D341Med (cell line): ENCODE measurements around the gene ALKBH7.

Experiments used
- DNase-seq: peaks from one replicate; pipeline ENCODE4 v3.0.0; 2012; ENCODE audit warnings: low spot score

Gene ALKBH7

GRCh38 chr19:6364353-6364752 is 8.2 kb upstream of the ALKBH7 start:
- DNase-seq, result no peak

GRCh38 chr19:6373096-6373812 is 660 bp downstream of the ALKBH7 start:
- peak; percentile 96 for DNase-seq

GRCh38 chr19:6373813-6374108 is 1.2 kb downstream of the ALKBH7 start:
- DNase-seq, result no peak

DNA sequence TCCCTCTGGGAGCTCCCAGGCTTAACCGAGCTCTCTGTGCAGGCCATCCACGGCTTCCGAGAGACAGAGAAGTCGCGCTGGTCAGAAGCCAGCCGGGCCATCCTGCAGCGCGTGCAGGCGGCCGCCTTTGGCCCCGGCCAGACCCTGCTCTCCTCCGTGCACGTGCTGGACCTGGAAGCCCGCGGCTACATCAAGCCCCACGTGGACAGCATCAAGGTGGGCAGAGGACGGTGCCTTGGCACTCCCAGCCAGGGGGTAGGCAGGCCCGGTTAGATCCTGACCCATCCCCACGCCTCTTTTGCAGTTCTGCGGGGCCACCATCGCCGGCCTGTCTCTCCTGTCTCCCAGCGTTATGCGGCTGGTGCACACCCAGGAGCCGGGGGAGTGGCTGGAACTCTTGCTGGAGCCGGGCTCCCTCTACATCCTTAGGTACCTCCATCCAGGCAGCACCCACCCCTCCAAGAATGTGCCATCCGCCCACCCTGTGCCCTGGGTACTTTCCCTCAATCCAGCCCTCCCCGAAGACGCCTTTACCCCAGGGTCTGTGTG is 1.6 kb downstream of the ALKBH7 start:
- no peak for DNase-seq

DNA sequence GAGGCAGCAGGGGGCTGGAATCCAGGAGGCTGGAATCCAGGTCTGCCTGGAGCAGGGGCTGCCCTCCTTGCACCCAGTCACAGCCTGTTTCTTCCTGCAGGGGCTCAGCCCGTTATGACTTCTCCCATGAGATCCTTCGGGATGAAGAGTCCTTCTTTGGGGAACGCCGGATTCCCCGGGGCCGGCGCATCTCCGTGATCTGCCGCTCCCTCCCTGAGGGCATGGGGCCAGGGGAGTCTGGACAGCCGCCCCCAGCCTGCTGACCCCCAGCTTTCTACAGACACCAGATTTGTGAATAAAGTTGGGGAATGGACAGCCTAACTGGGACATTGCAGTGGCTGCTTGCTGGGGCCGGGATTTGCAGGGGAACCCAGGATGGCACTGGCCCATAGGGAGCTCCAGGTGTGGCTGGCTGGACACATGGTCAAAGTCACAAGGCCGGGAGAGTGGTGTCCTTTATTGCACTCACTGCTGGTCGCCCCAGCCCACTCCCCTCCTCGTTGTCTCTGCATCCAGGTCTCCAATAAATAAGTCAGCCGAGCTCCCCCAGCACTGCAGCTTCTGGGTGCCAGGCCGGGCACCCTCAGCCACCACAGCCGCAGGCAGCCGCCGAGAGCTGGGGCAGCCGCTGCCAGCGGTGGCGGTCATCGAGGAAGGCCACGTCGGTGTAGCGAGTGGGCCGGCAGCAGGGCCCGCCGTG is 2.3 kb downstream of the ALKBH7 start:
- no peak for DNase-seq

DNA sequence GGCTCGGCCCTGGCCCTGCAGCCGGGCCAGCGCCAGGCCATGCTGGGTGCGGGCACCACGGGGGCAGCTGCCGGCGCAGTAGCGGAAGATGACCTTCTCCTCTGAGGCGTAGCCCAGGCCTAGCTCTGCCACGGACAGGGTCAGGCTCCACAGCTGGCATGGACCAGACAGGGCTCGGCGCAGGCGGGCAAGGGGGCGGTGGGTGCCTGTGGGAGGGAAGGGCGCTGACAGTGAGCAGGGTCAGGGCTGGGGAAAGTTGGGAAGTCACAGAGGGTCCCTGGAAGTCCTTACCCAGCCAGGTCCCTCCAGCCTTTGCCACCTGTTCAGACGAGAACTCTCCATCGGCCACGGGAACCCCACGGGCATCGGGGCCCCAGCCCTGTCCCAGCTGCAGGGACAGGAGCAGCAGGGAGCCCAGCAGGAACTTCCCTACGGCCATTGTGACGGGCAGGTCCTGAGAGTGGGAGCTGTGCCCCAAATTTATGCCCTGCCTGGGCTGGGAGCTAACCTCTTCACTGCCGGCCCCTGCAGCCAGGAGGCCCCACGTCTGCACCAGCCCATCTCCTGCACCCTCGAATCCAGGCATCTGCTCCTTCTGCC is 2.9 kb downstream of the ALKBH7 start, which contains the start of gene PSPN:
PSPN (minus strand) TSS at position 523 of the 600 bp plus-strand sequence; CDS start at position 439, 84 bp downstream.
- DNase-seq, result no peak

DNA sequence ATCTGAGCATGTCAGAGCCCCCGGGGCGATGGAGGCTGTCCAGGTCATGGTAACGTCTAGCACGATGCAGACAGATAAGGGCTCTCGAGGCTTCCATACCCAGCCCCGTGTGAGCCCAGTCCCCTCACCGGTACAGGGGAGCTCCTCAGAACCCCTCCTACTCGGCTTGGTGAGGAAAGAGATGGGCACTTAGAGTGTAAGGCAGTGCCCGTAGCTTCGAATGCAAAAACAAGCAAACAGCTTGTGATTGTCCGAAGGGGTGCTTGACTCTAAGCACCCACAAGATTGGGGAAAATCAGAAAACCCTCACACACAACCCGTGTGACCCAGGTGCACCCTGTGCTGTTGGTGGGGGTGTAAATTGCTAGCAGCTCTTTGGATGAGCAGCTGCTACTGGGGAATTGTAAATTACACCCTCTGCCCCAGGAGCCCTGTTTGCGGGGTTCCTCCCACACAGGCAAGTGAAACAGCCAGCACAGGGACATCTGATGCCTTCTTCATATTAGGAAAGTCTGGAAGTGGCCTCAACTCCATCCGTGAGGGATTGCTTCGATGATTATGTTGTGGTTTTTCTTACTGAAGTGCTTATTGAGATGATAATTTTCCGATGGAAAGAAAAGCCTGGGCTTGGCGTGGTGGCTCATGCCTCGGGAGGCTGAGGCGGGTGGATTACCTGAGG is 4.1 kb downstream of the ALKBH7 start:
- DNase-seq, result no peak

DNA sequence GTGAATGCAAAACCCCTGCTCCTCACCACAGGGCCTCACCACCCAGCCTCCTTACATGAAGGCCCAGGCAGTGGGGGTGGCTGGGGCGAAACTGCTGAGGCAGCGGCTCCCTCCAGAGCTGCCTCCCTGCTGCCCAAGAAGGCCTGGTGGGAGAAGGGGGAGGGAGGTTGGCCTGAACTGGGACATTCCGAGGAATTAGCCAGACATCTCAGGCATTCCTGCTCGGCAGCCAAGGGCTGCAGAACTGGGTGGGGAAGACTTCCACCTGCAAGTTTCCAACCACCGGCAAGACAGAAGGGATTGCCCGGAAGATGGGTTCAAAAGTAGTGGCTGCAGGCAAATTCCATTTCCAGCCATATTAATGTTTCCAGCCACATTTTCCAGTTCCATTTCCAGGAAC is 5.4 kb downstream of the ALKBH7 start:
- no peak for DNase-seq

DNA sequence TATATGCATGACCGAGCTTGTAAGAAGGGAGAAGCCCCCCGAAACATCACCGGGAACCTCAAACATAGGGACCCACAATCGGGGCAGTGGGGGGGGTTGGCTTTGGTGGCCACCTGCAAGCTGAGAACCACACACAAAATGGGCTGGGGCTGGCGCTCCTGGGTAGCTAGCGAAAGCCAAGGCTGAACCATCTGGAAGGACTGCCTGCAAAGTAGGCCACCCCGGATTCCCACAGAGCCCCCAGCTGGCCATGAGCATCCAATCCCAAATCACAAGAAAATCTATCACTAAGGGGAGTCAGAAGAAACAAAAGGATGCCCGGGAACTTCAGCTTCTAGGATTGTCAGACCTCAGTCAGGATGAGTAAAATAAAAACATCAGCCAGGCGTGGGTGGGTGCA is 5.9 kb downstream of the ALKBH7 start:
- peak; percentile 22 for DNase-seq

- no peak for DNase-seq
Observed at GRCh38 chr19:6379744-6380143, 7.2 kb downstream of the ALKBH7 start.

- no peak for DNase-seq
Observed at GRCh38 chr19:6381030-6381750, 8.6 kb downstream of the ALKBH7 start.

DNA sequence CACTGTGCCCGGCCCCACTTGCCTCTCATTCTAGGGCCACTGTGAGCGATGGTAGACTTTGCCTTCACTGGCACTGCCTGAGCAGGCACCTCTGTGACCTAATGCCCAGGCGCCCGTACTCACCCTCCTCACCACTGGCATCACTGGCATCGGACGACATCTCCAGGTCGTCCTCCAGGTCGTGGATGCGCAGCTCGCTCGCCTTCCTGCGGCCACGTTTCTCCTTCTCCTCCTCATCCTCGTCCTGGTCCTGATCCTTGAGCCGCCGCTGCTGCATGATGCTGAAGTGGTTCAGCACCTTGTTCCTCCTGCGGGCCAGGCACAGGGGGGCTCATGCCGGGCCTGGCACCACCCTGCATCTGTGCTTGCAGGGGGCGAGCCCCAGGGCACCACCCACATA is 10.6 kb downstream of the ALKBH7 start:
- peak; percentile 16 for DNase-seq

GRCh38 chr19:6384381-6384780 is 11.8 kb downstream of the ALKBH7 start:
- no peak for DNase-seq

DNA sequence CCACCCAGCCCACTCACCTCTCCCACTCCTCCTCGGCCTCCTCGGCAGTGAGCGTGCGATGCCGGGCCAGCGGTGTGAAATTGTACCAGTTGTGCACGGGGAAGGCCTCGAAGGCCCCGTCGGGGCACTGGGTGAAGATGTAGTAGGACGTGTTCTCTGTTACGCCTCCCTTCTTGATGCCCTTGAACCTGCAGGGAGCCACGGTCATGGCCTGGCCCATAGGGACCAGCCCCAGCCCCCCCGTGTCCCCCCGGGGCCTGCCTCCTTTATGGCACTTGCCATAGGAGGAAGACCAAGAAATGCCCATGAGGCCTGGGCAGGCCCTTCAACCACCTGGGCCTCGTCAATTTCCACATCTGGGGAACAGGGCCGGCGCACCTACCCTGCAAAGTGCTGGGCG is 14.8 kb downstream of the ALKBH7 start:
- DNase-seq, result peak; percentile 7

DNA sequence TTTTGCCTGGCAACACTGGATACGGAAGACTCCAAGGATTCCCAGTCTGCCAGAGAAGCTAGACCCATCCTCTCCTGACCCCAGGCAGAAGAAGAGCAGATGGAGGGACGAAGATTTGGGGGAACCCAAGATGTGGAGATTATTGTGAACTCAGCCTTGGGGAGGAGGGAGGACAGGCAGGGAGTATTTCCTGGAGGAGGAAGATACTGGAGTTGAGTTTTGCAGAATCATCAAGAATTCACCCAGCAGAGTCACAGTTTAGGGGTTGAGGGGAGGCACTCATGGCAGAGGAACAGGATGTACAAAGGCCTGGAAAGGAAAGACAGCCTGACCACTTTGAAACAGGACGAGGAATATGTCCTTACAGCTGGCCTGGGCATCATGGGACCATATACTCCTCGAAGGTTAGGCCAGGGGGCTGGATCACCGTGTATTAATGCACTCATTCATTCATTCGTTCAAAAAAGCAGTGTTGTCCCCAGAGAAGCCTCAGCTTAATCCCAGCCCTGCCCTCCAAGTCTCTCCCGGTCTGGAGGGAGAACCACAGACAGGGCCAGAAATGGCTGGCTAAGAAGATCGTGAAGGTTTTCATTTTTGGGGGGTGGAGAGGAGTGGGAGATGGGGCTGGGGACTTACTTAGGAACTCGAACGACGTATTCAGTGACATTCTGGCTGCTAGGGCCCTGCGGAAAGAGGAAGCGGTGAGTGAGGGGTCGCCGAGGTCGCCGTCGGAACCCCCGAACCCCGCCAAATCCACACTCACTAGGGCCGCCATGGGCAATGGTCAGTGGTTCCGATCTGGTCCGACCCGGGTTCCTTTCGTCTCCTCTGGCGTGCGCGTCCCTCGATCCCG is 19.9 kb downstream of the ALKBH7 start:
- peak; percentile 5 for DNase-seq

GRCh38 chr19:6393074-6393982 is 20.7 kb downstream of the ALKBH7 start, which contains the start of gene GTF2F1:
Gene GTF2F1, minus strand, starts transcription at chr19:6393164. Its CDS starts 169 bp downstream, at chr19:6392995.
- DNase-seq, result peak; percentile 99

GRCh38 chr19:6393983-6394412 is 21.4 kb downstream of the ALKBH7 start:
- DNase-seq, result no peak

- no peak for DNase-seq
Observed at GRCh38 chr19:6394831-6395230, 22.2 kb downstream of the ALKBH7 start.

- DNase-seq, result no peak
Observed at GRCh38 chr19:6396305-6396704, 23.7 kb downstream of the ALKBH7 start.
